ENCODE results near the gene INAFM2. TPM values are rescaled to one million over a fixed set of nuclear protein-coding genes. Genes with fewer than 3 reads are reported as not detected.

Gene INAFM2
- 19.1 and 21.1 TPM in 2 replicates for total RNA-seq (2011; cell fraction: chromatin; rRNA removed; ENCODE audit: low replicate concordance)
- 18.6 and 23.8 TPM in 2 replicates for total RNA-seq (2011; cell fraction: nucleolus; rRNA removed)
- 30.2 and 44.3 TPM in 2 replicates for total RNA-seq (2011; cell fraction: nucleoplasm; rRNA removed)
- total RNA-seq (2014; rRNA removed) = 27.1 and 27.8 TPM in 2 replicates
- 29.1 and 30.4 TPM in 2 replicates for total RNA-seq (2014; rRNA removed; fragmentation: Illumina TruSeq; extraction: Trizol)
- 29.4 and 32.1 TPM in 2 replicates for total RNA-seq (2015; rRNA removed; fragmentation: Illumina TruSeq; extraction: Trizol)
- total RNA-seq (2021) = 37.4 and 43.1 TPM in 2 replicates
- 26.7 and 27.9 TPM in 2 replicates for polyA plus RNA-seq (2011; rRNA removed)
- polyA plus RNA-seq (2011; cell fraction: cytosol; rRNA removed) = 12.9 and 15.5 TPM in 2 replicates
- polyA plus RNA-seq (2011; cell fraction: nucleus; rRNA removed) = 17.8 and 18.7 TPM in 2 replicates
- polyA plus RNA-seq (2012) = 20.1 and 23.2 TPM in 2 replicates
- 20.3 and 25.5 TPM in 2 replicates for polyA plus RNA-seq (2014; fragmentation: Illumina TruSeq; extraction: Trizol)
- 10 to 100 TPM; 11.8 to 12.3 TPM for polyA plus RNA-seq (2014; fragmentation: Nextera tagmentation; extraction: Ambion mirVana)
- polyA plus RNA-seq (2014; rRNA removed) = 27.2 and 28.2 TPM in 2 replicates
- 18.1 and 20.4 TPM in 2 replicates for polyA minus RNA-seq (2011; rRNA and poly(A)+ RNA removed)
- 15.7 TPM in 2 replicates for polyA minus RNA-seq (2011; cell fraction: cytosol; rRNA and poly(A)+ RNA removed)
- 6.6 and 16.3 TPM in 2 replicates for polyA minus RNA-seq (2011; cell fraction: nucleus; rRNA and poly(A)+ RNA removed)
- Bru-seq, nascent RNA = percentile 88 among the genes with signal in this experiment
- BruChase-seq, experiment 1, labeled RNA remaining after a 2-hour chase = percentile 83 among the genes with signal in this experiment
- BruChase-seq, experiment 2, labeled RNA remaining after a 6-hour chase = percentile 91 among the genes with signal in this experiment
- long read RNA-seq, experiment 1, transcript INAFM2-202 (1 exons, 3,052 nt) = major isoform, 219 of 228 reads
- long read RNA-seq, experiment 1, transcript INAFM2-201 (2 exons, 594 nt) = minor isoform, 6 of 228 reads
- long read RNA-seq, experiment 1, partial matches to known transcripts = 0 of 228 reads
- long read RNA-seq, experiment 1, other reads (novel, unspliced or antisense) = 3 of 228 reads
- long read RNA-seq, experiment 2, transcript INAFM2-202 (1 exons, 3,052 nt) = major isoform, 34 of 36 reads
- long read RNA-seq, experiment 2, partial matches to known transcripts = 0 of 36 reads
- long read RNA-seq, experiment 2, other reads (novel, unspliced or antisense) = 1 of 36 reads
- long read RNA-seq, experiment 3, partial matches to known transcripts = 0 of 1 reads
- long read RNA-seq, experiment 3, other reads (novel, unspliced or antisense) = 0 of 1 reads

DNA sequence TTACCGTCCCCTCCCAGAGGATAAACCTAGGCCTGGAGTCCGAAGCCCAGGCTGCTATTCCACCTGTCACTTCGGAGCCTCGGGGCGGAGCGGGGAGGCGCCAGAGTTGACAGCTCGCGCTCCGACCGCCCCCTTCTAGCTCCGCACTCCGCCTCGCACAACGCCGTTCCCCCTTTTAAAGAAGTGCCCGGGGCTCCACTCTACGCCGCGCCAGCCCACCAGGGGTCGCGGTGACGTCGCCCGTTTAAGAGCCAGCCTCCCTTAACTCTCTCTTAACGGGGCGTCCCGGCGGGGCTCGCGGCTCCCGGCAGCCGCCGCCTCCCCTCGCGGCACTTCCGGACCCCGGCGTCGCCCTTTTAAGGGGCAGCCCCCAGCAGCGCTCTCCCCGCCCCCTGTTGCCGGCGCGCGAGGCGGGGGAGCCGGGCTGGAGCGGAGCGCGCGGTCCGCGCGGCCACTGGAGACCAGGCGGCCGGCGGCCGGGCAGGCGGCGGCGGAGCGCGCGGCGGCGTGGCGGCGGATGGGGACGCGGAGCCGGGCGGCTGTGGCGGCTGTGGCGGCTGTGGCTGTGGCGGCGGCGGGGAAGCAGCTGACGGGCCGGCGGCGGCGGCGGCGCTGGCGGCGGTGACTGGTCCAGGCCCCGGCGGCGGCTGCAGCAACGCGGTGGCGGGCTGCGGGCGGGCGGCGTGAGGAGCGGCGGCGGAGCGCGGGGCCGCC, at the start of gene INAFM2:
Gene INAFM2, plus strand, starts transcription at position 454 of the 714 bp plus-strand sequence. CDS start 364 bp downstream, outside the sequence.
- Histone ChIP-seq H3K9me1 (ENCODE audit: control insufficient read depth, insufficient read depth, low read length) (no peaks in the 10 kb centered on the region), H3K4me2 (ENCODE audit: insufficient read depth, low read length) (peak within 1 kb of the TSS; percentile 75), H4K20me1 (replicated peaks; ENCODE audit: control insufficient read depth, insufficient read depth, low read length) (no peaks in the 10 kb centered on the region; the same call in 1 of the 2 replicates), H3K27me3 (ENCODE audit: control insufficient read depth in 2 of 2, insufficient read depth in 2 of 2, low read length in 2 of 2) (no peaks in the 10 kb centered on the region), H3K79me2 (ENCODE audit: control insufficient read depth, insufficient read depth, low read length) (peaks cover 21% of the 10 kb centered on the region), H3K4me3 (peak within 1 kb of the TSS; percentile 51), H3K36me3 (ENCODE audit: control insufficient read depth, insufficient read depth, low read length) (peaks cover 29% of the 10 kb centered on the region), H3K9me3 (replicated peaks; ENCODE audit: control insufficient read depth, insufficient read depth, low read depth, low read length) (no peaks in the 10 kb centered on the region), H2AFZ (ENCODE audit: low read depth, low read length) (peak within 1 kb of the TSS; percentile 56), H3K9ac (ENCODE audit: insufficient read depth in 1 of 2, low read depth in 2 of 2, low read length in 2 of 2) (peak within 1 kb of the TSS; percentile 70 to 95; a peak in 3 of 4 replicates), H3K27ac (ENCODE audit: extremely low read depth, low read depth, low read length) (peak within 1 kb of the TSS; percentile 75), H3K4me1 (replicated peaks in 1 of 2; ENCODE audit: control insufficient read depth in 2 of 2, insufficient read depth in 2 of 2, low read length in 2 of 2) (peaks cover 31 to 34% of the 10 kb centered on the region in 2 experiments)
- DNase-seq (ENCODE audit: extremely low read depth in 1 of 4, low spot score in 3 of 4) (peak; percentile 95 to 96 (median 96)), ATAC-seq (peak; percentile 94), FAIRE-seq (peak; percentile 73)
- BruUV-seq (replicated peaks) = no TSS peak
- WGBS (ENCODE audit: insufficient coverage, low coverage, missing lambda C conversion rate) = 1% methylated on average over 84 of the region's 103 CpGs
- ChIA-PET CTCF (ENCODE audit: low intra/inter-chr PET ratio) (interaction anchor here (1.5 to 1.8 kb wide), 3 partner anchors 14 to 99 kb away, joined by 3 to 5 read pairs (median 5); no protein-coding TSS in a partner anchor), POLR2A (interaction anchor here (0.6 to 1.9 kb wide), 7 partner anchors 14 to 160 kb away, joined by 3 to 10 read pairs (median 4); partner anchors contain the start of gene CCDC9B)
- intact Hi-C loops (cut with micrococcal nuclease) = loop anchor here (5.0 kb wide), 2 partner anchors 41 to 99 kb away; partner anchors contain the start of gene ANKRD63
- in situ Hi-C loops (cut with MboI) = no loop called here
- TF ChIP-seq ZNF263 (CRISPR knock-in tag; IDR thresholded peaks at IDR 0.05; ENCODE audit: borderline replicate concordance) = peak; percentile 39; the same call in 1 of the 2 replicates
- TF ChIP-seq, protein P1, sequence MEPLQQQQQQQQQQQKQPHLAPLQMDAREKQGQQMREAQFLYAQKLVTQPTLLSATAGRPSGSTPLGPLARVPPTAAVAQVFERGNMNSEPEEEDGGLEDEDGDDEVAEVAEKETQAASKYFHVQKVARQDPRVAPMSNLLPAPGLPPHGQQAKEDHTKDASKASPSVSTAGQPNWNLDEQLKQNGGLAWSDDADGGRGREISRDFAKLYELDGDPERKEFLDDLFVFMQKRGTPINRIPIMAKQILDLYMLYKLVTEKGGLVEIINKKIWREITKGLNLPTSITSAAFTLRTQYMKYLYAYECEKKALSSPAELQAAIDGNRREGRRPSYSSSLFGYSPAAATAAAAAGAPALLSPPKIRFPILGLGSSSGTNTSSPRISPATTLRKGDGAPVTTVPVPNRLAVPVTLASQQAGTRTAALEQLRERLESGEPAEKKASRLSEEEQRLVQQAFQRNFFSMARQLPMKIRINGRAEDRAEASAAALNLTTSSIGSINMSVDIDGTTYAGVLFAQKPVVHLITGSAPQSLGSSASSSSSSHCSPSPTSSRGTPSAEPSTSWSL (CRISPR knock-in tag; IDR thresholded peaks at IDR 0.05; ENCODE audit: borderline replicate concordance) = no peak
- no peak for TF ChIP-seq RBM22 (IDR thresholded peaks at IDR 0.05; ENCODE audit: low read depth, low read length, poor library complexity, severe bottlenecking)
- no peak for TF ChIP-seq ZBTB8A (IDR thresholded peaks at IDR 0.05; ENCODE audit: partially characterized antibody)
- TF ChIP-seq SOX6 (IDR thresholded peaks at IDR 0.05) = peak; percentile 65; the same call in 1 of the 2 replicates
- TF ChIP-seq PHF8 (IDR thresholded peaks at IDR 0.05; ENCODE audit: borderline replicate concordance, low read length) = peak; percentile 53; the same call in 1 of the 2 replicates
- no peak for TF ChIP-seq CSDE1 (IDR thresholded peaks at IDR 0.05)

Data from K562 (cell line).